Loucy (cell line): ENCODE results near the gene CDK15.

Experiments
- EZH2phosphoT487 ChIP-seq: fragments of 200-600 bp; IDR thresholded peaks from 2 replicates; pipeline ENCODE4 v1.6.1; 2018; ENCODE audit warnings: antibody characterized with exemption, mild to moderate bottlenecking, moderate library complexity, borderline replicate concordance
- TF ChIP-seq, protein P1 (sequence below): fragments of 200-600 bp; sonication (generic); conservative IDR thresholded peaks from 2 replicates; pipeline ENCODE4 v1.5.1; 2014; ENCODE audit warnings: mild to moderate bottlenecking, antibody characterized with exemption, low read length

DNA sequence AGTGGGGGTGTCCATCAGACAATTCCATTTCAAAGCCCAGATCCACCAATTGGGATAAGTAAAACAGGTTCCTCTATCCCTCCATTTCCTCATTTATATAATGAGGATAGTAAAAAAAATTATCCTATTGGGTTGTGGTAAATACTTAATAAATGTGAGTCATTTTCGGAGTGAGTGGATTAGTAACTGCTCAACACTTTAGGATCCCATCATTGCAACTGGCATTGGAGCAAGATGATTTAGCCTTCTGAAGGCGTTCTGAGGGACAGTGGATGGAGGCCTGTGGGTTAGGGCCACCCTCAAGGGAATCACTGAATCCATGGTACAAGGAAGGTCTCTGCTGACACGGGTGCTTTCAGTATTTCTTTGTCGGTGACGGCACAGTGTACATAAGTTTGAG lies 118.7 kb downstream of the CDK15 start:
- TF ChIP-seq, protein P1, sequence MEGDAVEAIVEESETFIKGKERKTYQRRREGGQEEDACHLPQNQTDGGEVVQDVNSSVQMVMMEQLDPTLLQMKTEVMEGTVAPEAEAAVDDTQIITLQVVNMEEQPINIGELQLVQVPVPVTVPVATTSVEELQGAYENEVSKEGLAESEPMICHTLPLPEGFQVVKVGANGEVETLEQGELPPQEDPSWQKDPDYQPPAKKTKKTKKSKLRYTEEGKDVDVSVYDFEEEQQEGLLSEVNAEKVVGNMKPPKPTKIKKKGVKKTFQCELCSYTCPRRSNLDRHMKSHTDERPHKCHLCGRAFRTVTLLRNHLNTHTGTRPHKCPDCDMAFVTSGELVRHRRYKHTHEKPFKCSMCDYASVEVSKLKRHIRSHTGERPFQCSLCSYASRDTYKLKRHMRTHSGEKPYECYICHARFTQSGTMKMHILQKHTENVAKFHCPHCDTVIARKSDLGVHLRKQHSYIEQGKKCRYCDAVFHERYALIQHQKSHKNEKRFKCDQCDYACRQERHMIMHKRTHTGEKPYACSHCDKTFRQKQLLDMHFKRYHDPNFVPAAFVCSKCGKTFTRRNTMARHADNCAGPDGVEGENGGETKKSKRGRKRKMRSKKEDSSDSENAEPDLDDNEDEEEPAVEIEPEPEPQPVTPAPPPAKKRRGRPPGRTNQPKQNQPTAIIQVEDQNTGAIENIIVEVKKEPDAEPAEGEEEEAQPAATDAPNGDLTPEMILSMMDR, result no peak
- no peak for TF ChIP-seq EZH2phosphoT487
